ENCODE data around the gene DNAJC16. TPM values are rescaled to one million over a fixed set of nuclear protein-coding genes. Genes with fewer than 3 reads are reported as not detected.

The DNAJC16 gene
- total RNA-seq, 1 donor from 2014 or later = 33.6 TPM

- Histone ChIP-seq H3K27ac (no peak overlapping the region), H3K36me3 (peaks cover 6% of the 10 kb centered on the region), H3K9ac (no peak overlapping the region), H3K4me2 (no peak overlapping the region), H4K20me1 (ENCODE audit: low read depth) (no peaks in the 10 kb centered on the region), H3K4me3 (no peak overlapping the region), H3K4me1 (peaks cover 26% of the 10 kb centered on the region), H3F3A (ENCODE audit: low read depth) (peaks cover 26% of the 10 kb centered on the region), H2AFZ (replicated peaks) (no peak overlapping the region), H3K79me2 (ENCODE audit: low read depth) (no peaks in the 10 kb centered on the region), H3K27me3 (no peaks in the 10 kb centered on the region), H3K9me3 (ENCODE audit: low read depth) (no peaks in the 10 kb centered on the region)
- H3K9me3 Mint-ChIP-seq = no peaks in the 10 kb centered on the region
- TF ChIP-seq EZH2 (IDR thresholded peaks at IDR 0.05) (no peak), CTCF (IDR thresholded peaks at IDR 0.05) (no peak), EZH2phosphoT487 (IDR thresholded peaks at IDR 0.05) (no peak)
- no peak overlapping the region for H3K4me3 Mint-ChIP-seq
- H3K4me1 Mint-ChIP-seq = peaks cover 5% of the 10 kb centered on the region
- H3K36me3 Mint-ChIP-seq = peaks cover 5% of the 10 kb centered on the region
- DNase-seq (ENCODE audit: low spot score) = no peak
- H3K27me3 Mint-ChIP-seq (ENCODE audit: insufficient read depth, low read depth) = no peaks in the 10 kb centered on the region
- H3K27ac Mint-ChIP-seq = no peak overlapping the region
These were observed 49.0 kb downstream of the DNAJC16 start for GRCh38 chr1:15575549-15576150.

- Histone ChIP-seq H3K9ac (no peak overlapping the region), H3K36me3 (no peaks in the 10 kb centered on the region)
- no peak for DNase-seq (ENCODE audit: low spot score)
These were observed 51.0 kb downstream of the DNAJC16 start for GRCh38 chr1:15577691-15578090.

DNA sequence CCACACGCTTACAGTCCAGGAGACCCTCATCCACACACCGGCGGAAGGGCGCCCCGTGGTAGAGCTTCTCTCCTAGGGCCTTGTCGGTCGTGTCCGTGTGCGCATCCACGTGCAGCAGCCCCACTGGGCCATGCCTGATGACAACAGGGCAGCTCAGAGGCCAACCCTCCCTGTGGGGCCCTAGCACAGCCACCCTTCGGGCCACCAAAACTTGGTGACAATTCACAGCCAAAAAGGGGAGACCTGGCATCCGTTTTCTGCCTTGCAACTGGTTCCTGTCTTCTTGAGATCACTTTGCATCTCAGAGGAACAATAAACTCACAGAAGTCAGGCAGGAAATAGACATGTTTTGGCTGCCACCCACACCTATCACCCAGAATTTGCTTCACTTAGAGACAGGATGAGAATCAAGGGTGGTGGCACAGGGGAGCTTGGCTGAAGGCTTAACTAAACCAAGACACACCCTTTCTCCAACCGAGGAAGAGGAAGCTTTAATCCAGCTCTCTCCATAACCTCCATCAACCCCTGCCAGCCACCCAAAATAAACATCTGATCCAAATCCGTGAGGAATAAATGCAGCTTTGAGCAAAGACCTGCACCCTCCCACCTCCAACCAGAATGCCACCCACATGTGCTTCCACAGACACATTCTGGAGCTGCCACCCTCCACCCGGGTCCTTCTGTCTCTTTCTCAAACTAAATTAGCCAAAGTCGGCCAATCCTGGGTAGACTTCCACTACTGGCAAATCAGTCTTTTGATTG, 52.5 kb downstream of the DNAJC16 start:
- H3K27ac ChIP-seq = peak overlapping the region; percentile 66
- peaks cover 15% of the 10 kb centered on the region for H3K4me1 ChIP-seq
- H3K27me3 ChIP-seq = peaks cover 7% of the 10 kb centered on the region
- TF ChIP-seq EZH2phosphoT487 (IDR thresholded peaks at IDR 0.05) = no peak
- TF ChIP-seq EZH2 (IDR thresholded peaks at IDR 0.05) = no peak
- no peak for TF ChIP-seq CTCF (IDR thresholded peaks at IDR 0.05)
- no peak overlapping the region for H3K4me3 ChIP-seq
- no peak overlapping the region for H3K4me3 Mint-ChIP-seq
- no peak overlapping the region for H3K9ac ChIP-seq
- no peaks in the 10 kb centered on the region for H3K9me3 ChIP-seq (ENCODE audit: low read depth)
- peaks cover 5% of the 10 kb centered on the region for H3K36me3 Mint-ChIP-seq
- peaks cover 10% of the 10 kb centered on the region for H3K27me3 Mint-ChIP-seq (ENCODE audit: insufficient read depth, low read depth)
- no peak overlapping the region for H3K27ac Mint-ChIP-seq
- H4K20me1 ChIP-seq (ENCODE audit: low read depth) = no peaks in the 10 kb centered on the region
- H3K4me2 ChIP-seq = peak overlapping the region; percentile 69
- no peaks in the 10 kb centered on the region for H3K36me3 ChIP-seq
- H3F3A ChIP-seq (ENCODE audit: low read depth) = peaks cover 17% of the 10 kb centered on the region
- no peaks in the 10 kb centered on the region for H3K9me3 Mint-ChIP-seq
- no peak overlapping the region for H2AFZ ChIP-seq (replicated peaks)
- peaks cover 5% of the 10 kb centered on the region for H3K4me1 Mint-ChIP-seq
- no peaks in the 10 kb centered on the region for H3K79me2 ChIP-seq (ENCODE audit: low read depth)
- no peak for DNase-seq (ENCODE audit: low spot score)

More at GRCh38 chr1:15577691-15578090, 51.0 kb downstream of the DNAJC16 start:
- Histone ChIP-seq H2AFZ (replicated peaks) (no peak overlapping the region), H3K4me2 (no peak overlapping the region), H3K9me3 (ENCODE audit: low read depth) (no peaks in the 10 kb centered on the region), H3K27me3 (no peaks in the 10 kb centered on the region), H3K79me2 (ENCODE audit: low read depth) (no peaks in the 10 kb centered on the region), H3K27ac (no peak overlapping the region), H3K4me3 (no peak overlapping the region), H3K4me1 (peaks cover 26% of the 10 kb centered on the region), H4K20me1 (ENCODE audit: low read depth) (no peaks in the 10 kb centered on the region), H3F3A (ENCODE audit: low read depth) (peaks cover 26% of the 10 kb centered on the region)
- Mint-ChIP-seq H3K9me3 (no peaks in the 10 kb centered on the region), H3K27me3 (ENCODE audit: insufficient read depth, low read depth) (peaks cover 2% of the 10 kb centered on the region), H3K4me3 (no peak overlapping the region), H3K36me3 (peaks cover 5% of the 10 kb centered on the region), H3K4me1 (peaks cover 5% of the 10 kb centered on the region), H3K27ac (no peak overlapping the region)
- no peak for TF ChIP-seq CTCF (IDR thresholded peaks at IDR 0.05)
- TF ChIP-seq EZH2 (IDR thresholded peaks at IDR 0.05) = no peak
- no peak for TF ChIP-seq EZH2phosphoT487 (IDR thresholded peaks at IDR 0.05)

Data from neural progenitor cell (in vitro differentiated cells).